ENCODE measurements around the gene ADAT3.
A peak's percentile ranks its signal among the peaks of the same experiment; 100 is the strongest.

Gene ADAT3

DNA sequence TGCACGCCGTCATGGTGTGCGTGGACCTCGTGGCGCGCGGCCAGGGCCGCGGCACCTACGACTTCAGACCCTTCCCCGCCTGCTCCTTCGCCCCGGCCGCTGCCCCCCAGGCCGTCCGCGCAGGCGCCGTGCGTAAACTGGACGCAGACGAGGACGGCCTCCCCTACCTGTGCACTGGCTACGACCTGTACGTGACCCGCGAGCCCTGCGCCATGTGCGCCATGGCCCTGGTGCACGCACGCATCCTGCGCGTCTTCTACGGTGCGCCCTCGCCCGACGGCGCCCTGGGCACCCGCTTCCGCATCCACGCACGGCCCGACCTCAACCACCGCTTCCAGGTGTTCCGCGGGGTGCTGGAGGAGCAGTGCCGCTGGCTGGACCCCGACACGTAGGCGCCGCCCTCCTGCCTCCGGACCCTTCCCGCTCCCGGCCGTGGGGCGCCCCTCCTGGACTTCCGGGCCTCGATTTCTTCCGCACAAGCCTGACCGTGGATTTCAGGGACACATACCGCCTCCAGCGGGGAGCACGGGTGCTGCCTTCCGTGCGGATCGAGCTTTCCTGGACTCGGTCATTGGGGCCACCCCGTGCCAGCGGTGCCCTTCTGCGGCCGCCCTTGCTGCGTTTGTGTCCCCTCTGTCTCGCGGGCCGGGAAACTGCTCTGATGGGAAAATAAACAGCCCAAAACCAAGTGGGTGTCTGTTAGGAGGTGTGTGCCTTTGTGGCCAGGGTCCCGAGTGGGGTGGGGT is 7.7 kb downstream of the ADAT3 start:
- no peak for DNase-seq (ENCODE audit: low read depth in 2 of 2, low spot score in 1 of 2)

DNA sequence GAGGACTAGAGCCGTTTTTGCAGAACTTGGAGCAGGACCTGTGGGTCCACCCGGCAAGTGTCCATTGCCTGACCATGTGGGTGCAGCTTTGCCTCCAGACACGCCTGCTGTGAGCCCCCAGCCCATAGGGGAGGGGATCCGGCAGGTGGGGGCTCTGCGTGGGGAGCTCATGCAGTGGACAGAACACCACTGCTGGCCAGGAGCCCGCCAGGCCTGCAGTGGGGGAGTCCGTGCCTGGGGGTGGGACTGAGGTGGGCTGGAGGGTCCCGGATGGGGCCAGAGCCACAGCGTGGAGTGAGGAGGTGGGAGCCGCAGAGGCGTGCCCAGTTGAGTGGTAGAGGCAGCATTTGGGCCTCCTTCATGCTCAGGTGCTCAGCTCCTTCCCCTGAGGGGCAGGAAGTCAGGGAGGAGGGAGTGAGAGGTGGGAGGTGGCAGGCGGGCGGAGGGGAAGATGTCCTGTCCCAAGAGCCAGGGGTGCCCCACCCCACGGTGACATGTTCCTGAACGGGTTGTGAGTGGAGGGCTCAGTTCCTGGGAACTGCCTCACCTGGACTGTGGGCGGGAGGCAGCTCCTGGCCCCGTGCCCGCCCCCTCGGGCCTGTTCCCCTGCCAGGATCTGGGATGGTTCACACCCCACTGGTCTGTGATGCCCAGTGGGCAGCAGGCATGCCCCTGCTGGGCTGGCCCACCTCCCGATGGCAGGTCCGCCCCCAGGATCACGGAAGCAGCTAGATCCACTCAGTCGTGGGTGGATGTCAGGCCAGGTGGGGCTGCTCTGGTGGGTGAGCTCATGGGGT is 8.8 kb downstream of the ADAT3 start:
- DNase-seq (ENCODE audit: low read depth in 2 of 2, low spot score in 1 of 2) = no peak

DNA sequence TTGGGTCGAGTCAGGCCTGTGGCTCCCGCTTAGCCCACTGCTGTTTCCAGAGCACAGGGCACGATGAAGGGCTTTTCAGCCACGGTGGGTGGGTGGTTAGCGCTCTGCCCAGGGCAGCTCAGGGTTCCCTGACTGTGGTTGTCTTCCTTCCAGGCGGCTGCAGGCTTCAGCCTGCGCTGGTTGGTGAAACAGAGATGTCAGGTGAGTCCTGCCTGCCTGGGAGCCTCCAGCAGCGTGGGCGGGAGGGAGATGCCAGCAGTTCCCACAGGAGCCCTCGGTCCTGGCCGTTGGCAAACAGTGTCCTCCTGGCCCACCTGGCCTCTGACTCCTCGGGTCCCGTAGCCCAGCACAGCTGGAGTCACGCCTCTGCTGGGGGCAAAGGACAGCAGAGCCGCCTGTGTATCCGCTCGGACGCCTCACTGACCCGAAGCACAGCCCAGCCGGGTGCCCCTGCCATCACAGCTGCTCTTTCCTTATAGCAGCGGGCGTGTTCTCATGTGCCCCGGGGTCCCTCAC is 9.7 kb downstream of the ADAT3 start:
- no peak for DNase-seq (ENCODE audit: low read depth in 2 of 2, low spot score in 1 of 2)

DNA sequence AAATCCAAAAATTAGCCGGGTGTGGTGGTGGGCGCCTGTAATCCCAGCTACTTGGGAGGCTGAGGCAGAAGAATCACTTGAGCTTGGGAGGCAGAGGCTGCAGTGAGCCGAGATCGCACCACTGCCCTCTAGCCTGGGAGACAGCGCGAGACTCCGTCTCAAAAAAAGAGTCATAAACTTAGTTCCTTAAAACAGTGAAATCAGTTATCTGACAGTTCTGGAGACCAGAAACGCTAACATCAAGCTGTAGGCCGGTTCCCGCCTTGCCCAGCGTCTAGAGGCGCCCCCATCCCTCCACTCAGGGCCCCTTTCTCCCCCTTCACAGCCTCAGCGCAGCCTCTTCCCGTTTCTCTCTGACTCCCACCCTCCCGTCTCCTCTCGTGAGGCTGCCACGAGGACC is 11.9 kb downstream of the ADAT3 start:
- no peak for DNase-seq (ENCODE audit: low read depth in 2 of 2, low spot score in 1 of 2)

DNA sequence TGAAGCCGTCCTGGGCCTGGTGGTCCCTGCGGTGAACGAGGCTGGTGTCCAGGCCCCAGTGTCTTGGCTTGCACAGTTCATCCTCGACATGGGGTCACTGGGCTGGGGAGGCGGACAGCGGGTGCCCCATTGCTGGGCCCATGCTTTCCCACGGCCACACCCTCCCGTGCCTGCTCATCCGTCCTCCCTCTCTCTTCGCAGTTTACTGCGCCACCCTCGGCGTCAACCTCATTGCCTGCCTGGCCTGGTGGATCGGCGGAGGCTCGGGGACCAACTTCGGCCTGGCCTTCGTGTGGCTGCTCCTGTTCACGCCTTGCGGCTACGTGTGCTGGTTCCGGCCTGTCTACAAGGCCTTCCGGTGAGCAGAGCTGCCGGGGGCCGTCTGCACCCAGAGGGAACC is 12.7 kb downstream of the ADAT3 start:
- DNase-seq (ENCODE audit: low read depth in 2 of 2, low spot score in 1 of 2) = no peak

DNA sequence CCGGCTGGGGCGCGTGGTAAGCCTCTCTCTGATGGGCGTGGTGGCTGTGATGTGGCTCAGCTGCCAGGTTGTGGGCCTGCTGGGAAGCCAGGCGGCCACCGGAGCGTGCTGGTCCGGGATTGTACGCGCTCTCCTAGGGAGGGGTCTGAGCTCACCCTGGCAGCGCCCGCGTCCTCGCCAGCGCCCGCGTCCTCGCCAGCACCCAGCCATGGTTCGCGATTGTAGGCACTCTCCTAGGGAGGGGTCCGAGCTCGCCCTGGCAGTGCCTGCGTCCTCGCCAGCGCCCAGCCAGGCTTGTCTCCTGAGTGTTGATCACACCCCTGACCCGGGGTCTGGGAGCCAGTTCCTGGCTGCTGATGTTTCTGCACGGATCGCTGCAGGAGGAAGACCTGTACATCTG is 13.8 kb downstream of the ADAT3 start:
- no peak for DNase-seq (ENCODE audit: low read depth in 2 of 2, low spot score in 1 of 2)

DNA sequence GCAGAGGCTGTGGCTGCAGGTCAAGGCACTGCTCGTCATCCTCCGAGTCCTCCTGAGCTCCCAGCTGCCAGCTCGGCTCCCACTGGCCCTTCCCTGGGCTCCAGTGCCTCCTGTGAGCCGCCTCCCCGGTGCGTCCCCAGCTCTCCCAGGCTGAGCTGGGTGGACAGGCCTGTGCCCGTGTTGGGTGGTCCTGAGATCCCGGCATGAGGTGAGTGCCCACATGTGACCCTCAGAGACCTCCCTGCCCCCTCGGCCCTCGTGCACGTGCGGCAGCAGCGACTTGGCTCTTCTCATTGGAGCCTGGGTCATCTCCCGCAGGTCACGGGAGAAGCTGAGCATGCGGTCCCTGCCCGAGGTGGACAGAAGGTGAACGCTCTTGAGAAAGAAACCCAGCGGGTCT is 15.4 kb downstream of the ADAT3 start:
- DNase-seq (ENCODE audit: low read depth in 2 of 2, low spot score in 1 of 2) = no peak

DNA sequence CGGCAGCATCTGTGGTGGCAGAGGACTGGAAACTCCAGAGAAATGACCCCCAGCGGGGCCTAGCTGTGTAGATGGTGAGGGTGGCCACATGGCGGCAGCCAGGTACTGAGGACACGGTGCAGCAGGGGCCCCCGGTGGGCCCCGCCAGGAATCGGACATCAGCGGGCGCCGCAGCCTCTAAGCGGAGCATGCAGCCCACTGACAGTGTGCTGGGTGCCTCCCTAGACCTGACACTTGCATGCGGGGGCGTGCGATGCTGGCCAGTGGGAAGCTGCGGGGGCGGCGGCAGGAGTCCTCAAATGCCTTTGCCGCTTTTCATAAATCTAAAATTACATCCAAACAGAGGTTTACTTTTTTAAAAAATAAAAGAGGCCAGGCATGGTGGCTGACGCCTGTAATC is 16.1 kb downstream of the ADAT3 start:
- no peak for DNase-seq (ENCODE audit: low read depth in 2 of 2, low spot score in 1 of 2)

DNA sequence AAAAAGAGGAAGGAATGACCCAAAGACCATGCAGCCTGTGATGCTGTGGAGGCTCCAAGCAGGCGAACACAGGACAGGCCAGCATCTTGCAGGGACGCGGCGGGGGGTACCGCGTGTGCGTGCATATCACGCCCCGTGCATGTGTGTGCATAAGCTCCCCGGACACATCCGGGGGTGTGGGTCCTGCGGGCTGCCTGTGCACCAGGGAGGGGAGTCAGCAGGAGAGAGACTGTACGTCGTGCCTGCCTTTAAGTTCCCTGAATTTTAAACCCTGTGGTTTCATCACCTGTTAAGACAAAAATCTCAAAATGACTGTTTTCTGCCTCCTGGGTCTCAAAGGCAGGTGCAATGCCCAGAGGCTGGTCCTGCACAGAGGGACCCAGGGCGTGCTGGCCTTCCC is 16.6 kb downstream of the ADAT3 start:
- no peak for DNase-seq (ENCODE audit: low read depth in 2 of 2, low spot score in 1 of 2)

DNA sequence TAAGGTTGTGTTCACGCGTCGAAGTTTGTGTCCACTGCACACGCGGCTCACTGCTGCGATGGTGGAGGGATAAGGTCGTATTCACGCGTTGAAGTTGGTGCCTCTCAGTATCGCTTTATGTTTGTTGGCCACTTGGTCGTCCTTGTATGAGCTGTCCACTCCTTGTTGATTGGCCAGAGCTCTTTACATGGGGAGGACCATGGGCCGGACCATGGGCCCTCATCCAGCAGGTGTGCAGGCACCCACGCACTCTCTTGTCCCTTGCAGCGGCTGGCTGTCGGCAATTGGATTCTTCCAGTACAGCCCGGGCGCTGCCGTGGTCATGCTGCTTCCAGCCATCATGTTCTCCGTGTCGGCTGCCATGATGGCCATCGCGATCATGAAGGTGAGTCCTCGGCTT is 17.6 kb downstream of the ADAT3 start:
- no peak for DNase-seq (ENCODE audit: low read depth in 2 of 2, low spot score in 1 of 2)

DNA sequence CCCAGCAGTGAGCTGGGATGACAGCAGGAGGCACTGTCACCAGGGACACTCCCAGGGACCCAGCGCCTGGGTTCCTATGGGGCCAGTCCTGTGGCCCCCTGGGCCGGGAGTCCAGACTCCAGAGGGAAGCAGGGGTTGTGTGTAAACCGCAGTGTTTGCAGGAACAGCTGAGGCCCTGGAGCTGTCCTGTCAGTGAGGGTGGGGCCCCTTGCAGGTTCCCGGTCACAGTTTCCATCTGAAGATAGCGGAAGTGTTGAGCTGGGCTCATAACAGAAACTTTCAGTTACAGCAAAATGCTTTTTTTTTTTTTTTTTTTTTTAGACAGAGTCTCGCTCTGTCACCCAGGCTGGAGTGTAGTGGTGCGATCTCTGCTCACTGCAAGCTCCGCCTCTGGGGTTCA is 18.1 kb downstream of the ADAT3 start:
- DNase-seq (ENCODE audit: low read depth in 2 of 2, low spot score in 1 of 2) = no peak

DNA sequence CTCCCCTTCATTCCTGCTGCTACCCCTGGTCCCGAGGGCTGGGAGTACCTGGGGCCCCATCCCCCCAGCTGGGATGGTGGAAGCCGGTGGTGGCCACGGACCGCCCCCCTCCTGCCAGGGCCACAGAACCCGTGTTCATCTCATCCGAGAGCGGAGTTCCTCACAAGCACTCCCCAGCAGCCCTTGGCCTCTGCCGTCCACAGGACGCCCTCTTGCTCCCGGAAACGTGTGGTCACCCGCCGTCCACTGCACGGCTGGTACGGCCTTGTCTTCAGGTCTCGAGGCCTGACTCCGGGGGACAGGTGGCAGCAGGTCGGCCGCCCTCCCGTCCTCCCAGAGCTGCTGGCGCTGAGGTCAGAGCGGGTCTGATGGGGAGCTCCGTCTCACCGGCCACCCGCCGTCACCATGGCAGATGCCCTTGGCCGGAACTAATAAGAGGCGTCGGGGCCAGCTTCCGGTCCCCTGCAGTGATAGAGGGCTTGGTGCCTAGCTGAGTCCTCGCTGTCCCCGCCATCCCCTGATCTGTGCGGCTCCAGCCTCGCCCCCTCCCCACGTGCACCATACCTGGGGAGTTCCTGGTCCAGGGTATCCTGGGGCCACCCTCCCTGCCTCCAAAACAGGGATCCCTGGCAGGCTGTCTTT is 19.2 kb downstream of the ADAT3 start:
- DNase-seq (ENCODE audit: low read depth in 2 of 2, low spot score in 1 of 2) = no peak

DNA sequence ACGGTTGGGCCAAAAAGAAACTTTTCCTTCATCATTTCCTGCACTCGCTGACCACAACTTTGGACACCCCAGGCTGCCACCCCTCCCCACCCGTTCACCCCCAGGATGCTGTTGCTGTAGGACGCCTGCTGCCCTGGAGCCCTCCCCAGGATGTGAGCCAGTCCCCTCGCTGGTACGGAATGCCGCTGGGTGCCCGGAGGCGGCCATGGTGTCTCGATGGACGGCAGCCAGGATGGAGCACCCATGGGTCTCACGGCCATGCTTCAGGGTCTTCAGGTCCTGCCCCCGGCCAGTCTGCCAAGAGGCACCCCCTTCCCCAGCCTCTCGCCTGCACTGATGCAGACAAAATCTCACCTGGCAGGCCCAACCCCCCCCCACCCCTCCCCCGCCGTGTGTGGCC is 20.3 kb downstream of the ADAT3 start:
- DNase-seq (ENCODE audit: low read depth in 2 of 2, low spot score in 1 of 2) = no peak

DNA sequence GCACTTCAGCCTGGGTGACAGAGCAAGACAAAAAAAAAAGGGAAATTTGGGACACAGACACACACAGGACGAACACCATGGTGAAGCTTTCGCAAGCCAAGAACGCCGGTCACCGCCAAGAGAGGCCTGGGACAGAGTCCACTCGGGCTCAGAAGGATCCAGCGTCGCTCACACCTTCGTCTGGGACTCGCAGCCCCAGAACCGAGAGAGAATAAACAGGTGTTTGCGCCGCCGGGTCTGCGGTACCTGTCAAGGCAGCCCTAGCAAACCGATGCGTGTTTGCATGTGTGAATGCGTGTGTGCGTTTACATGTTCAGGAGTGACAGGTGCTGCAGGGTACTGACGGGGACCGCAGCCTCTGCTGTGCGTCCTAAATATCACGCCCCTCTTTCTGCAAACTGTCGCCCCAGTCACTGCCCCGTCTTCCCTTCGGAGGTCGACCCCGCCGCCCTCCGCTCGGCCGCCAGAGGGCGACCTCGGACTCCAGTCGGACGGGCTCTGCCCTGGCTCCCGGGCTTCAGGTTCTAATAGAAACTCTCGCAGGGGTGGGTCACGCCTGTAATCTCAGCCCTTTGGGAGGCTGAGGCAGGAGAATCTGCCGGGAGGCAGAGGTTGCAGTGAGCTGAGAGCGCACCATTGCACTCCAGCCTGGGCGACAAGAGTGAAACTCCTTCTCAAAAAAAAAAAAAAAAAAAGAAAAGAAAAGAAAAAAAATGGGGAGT is 24.0 kb downstream of the ADAT3 start:
- peak; percentile 65 to 71 for DNase-seq (ENCODE audit: low read depth in 2 of 2, low spot score in 1 of 2)

DNA sequence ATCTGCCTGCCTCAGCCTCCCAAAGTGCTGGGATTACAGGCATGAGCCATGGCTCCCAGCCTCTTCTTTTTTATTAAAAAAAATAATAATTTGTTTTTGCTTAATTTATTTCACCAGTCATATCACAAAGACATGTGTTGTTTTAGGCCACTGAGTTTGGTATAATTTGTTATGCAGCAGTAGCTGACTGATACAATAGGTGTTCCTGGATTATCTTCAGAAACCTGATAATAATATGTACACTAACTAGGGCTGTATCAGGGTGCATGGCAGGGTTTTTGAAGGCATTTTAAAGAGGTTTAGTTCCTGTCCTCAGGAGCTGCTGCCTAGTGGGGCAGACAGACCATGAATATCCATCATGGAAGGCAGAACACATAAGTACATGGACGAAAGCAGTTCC is 26.2 kb downstream of the ADAT3 start:
- DNase-seq (ENCODE audit: low read depth in 2 of 2, low spot score in 1 of 2) = no peak

DNA sequence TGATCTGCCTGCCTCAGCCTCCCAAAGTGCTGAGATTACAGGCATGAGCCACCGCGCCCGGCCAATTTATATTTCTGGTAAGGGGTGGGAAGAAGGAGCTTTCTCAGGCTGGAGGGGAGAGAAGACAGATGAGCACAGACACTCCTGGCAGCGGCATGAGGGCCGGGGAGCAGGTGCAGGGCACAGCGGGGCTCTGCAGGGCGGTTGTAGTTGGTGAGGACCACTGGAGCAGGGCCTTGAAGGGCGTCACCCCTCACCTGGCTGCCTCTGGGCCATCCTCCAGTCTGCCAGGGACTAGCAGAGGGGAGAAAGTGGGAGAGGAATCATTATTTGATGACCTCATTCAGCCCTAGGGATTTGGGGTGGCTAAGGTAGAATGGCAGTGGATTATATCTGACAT is 27.2 kb downstream of the ADAT3 start:
- DNase-seq (ENCODE audit: low read depth in 2 of 2, low spot score in 1 of 2) = no peak

DNA sequence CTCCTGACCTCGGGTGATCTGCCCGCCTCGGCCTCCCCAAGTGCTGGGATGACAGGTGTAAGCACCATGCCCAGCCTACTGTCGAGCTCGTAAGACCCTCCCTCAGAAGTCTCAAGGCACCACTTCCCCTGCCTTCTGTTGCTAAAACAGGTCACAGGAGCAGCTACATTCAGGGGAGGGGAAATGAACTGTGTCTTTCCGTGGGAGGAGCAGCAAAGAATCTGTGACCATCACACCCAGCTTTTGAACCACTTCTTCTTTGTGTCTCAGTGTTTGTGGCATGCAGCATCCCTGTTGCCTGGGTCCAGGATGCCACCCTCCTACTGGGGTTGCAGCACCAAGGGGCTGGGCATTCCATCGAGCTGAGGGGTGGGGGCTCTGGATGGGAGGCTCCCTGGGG is 28.0 kb downstream of the ADAT3 start:
- DNase-seq (ENCODE audit: low read depth in 2 of 2, low spot score in 1 of 2) = no peak

DNA sequence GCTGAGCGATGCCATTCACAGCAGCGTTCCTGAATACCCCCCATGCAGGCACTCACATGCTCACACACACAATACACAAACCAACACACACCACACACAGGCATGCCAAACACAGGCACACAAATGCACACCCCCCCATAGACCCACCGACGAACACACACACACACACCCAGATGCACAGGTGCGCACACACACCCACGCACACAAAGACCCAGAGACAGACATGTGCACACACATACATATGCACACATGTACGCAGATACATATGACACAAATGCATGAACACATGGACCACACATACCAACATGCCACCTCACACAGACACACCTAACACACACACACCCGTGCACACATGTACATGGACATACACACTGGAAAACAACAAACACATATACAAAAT is 28.7 kb downstream of the ADAT3 start:
- no peak for DNase-seq (ENCODE audit: low read depth in 2 of 2, low spot score in 1 of 2)

DNA sequence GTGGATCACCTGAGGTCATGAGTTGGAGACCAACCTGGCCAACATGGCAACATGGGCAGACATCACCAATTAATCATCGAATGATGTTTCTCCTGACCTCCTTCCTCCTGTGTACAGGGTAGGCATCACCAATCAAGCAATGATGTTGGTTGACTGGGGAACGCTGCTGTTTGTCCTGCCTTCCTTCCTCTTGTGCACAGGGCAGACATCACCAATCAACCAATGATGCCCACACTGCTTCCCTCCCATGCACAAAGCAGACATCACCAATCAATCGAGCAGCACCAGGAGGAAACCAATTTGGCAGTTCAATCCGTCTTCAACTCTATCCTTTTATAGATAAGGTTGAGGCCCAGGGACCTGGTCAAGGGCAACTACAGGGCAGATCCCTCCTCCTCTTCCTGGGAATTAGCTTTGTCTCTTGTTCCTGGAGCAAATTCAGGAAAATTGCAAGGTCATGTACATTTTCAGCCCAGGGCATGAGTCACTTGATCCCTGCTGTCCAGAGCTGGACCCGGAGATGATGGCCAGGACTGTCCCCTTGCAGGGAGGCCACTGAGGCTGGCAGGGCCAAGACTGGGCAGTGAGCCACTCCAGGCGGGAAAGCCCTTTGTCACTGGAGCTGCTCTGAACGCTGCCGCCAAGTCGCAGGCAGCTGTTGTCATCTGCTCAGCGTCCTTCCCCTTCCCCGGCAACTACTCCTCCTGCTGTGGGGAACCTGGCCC is 30.4 kb downstream of the ADAT3 start:
- no peak for DNase-seq (ENCODE audit: low read depth in 2 of 2, low spot score in 1 of 2)

DNA sequence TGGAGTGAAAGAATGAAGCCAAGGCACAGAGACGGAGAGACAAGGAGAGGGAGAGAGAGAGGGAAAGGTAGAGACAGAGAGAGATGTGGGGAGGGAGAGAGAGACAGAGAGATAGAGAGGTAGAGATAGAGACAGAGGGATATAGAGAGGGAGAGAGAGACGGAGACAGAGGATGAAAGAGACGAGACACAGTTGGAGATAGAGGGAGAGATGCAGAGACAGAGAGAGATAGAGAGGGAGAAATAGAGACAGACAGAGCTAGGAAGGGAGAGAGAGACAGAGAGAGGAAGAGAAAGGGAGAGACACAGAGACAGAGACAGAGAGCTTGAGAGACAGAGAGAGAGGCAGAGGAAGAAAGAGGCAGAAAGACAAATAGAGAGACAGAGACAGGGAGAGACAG is 31.2 kb downstream of the ADAT3 start:
- DNase-seq (ENCODE audit: low read depth in 2 of 2, low spot score in 1 of 2) = no peak

Measured in stimulated activated CD8-positive, alpha-beta memory T cell treated with anti-CD3 and anti-CD28 coated beads, Interleukin-4, amount 100 ng/mL, for 1 hour (primary cell).